GM19025 (cell line): ENCODE data around the gene DOK3.

Experiments used
- ATAC-seq: cut with Tn5 transposase; IDR thresholded peaks from one replicate; pipeline ENCODE4 v1.9.1; 2021; ENCODE audit warnings: mild to moderate bottlenecking, low read depth, moderate library complexity; ENCODE audit not compliant: unreplicated experiment

DOK3 gene

DNA sequence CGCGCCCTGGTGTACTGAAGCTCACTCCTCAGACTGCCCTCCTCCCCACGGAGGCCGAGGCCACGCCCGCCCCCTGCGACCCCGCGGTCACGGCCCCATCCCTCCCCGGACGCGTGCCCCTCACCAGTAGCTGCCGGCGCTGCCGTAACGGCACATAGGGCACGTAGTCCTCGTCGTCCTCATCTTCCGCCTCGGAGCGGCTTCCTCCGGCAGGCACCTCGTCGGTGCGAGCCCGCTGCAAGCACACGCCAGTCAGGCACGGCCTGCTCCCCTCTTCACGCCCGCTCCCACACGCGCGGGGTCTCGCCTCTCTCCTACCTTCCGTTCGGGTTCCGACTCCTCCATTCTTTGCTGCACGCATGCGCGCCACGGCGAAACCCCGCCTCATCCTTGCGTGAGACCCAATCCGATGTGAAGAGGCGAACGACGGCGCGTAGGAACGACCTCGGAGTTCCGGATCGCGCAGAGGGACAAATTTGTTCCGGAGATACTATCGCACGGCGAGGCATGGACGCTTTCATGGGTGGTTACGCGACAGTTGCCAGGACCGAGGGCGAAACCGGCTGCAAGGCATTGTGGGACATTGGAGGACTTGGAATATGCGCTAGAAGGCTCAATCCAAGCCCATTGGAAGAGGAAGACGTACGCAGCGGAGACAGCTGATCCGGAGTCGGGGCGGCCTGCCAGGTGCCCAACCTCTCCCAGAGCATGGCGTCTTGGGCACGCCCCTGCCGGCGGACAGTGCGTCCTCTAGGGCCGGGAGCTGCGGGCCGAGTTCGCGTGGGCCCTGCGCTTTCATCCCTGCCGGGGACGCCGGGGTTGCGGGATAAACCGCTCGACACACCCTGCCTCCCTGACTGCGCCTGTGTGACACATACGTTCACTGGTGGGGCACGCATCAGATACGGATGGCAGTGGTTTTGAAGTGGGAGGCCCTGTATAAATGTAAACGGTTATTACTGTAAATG is 7.3 kb upstream of the DOK3 start, which contains the start of gene DDX41:
DDX41 (minus strand) TSS at position 361 of the 968 bp plus-strand sequence; CDS start at position 345, 16 bp downstream.
- ATAC-seq = peak; percentile 75

DNA sequence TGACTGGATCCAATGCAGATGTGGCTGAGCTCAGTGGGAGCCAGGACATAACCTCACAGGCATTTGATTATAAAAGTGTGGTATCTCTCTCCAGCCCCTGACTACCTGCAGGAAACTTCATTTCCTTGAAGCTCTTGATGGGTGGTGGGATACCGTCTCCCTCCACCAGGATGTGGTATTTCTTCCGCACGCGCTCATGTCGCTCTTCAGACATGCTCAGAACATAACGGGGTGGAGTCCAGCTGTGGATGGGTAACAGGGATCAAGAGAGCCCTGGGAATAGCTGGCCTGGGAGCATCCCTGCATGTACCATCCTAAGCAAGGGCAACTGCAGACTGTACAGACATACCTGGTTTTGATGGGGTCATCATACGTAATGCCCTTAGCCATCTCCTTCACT is 6.0 kb upstream of the DOK3 start:
- no peak for ATAC-seq

- ATAC-seq = no peak
These were observed 4.9 kb upstream of the DOK3 start for GRCh38 chr5:177514541-177514940.

DNA sequence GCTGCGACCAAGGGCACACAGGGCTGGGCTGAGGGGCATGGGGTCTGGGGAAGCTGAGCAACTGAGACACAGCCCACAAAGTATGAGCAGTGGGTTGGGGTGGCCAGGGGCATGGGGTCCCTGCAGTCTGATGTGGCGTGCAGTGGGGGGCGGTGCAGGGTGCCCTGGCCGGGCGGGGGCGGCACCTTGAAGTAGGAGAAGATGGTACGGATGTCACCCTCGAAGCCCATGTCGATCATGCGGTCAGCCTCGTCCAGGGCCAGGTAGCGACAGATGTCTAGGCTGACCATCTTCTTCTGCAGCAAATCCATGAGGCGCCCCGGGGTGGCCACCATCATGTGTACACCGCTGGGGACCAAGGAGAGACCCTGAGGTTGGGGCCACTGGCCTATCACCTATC is 3.9 kb upstream of the DOK3 start:
- no peak for ATAC-seq

DNA sequence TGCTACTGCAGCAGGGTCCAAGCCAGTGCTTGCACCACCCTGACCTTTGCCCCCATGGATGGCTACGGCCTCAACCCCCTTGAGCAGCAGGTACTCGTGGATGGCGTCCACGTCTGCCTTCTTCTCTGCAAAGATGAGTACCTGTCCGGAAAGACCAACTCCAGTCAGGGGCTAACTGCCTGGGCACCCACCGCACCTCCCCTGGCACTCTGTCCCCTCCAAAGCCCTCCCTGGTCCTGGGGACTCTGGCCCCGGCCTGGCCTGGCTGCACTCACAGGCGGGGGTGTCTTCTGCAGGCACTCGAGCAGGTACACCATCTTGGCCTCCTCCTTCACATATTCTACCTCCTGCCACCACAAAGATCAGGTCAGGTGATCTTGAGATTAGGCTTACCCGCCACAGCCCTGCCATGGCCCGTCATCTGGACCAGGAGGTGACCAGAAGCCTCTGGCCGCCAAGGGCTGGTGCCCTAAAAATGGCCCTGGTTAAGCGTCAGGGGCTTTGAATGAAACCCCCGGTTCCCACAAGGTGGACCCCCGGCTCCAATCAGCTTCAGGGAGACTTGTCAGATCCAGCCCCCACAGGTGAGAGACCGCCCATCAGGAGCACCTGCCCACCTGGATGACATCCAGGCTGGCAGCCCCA is 3.2 kb upstream of the DOK3 start:
- no peak for ATAC-seq

DNA sequence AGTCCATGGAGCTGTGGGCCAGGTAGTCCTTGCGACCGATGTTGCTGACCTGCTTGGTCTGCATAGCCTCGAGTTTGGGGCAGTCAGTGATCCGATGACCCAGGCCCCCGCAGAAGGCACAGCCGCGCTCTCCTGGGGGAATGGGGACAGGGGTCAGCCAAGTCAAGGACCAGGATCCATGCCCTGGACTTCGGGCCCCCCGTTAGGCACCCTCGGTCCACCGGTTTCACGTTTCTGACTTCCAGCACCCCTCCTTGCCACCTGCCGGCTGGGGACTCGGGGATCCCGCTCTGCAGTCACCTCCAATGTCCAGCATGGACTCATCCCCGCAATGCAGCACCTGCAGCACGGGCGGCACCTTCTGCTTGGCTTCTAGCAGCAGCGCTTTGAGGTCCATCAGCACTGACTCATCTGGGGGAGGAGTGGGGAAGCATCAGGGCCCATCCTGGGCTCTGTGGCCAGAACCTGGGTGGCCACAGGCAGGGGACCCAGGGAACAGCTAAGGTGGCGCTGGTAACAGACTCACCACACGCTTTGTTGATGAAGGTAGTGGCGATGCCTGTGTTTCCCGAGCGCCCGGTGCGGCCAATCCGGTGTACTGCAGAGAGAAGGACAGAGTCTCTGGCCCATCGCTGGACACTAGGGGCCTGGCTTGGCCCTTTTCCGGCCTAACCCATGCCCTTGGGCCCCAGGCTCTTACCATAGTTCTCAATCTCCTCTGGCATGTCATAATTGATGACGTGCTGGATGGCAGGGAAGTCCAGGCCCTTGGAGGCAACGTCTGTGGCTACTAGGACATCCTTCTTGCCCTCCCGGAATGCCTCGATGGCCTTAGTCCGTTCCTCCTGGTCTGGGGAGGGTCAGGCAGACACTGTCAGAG is 2.4 kb upstream of the DOK3 start:
- no peak for ATAC-seq

DNA sequence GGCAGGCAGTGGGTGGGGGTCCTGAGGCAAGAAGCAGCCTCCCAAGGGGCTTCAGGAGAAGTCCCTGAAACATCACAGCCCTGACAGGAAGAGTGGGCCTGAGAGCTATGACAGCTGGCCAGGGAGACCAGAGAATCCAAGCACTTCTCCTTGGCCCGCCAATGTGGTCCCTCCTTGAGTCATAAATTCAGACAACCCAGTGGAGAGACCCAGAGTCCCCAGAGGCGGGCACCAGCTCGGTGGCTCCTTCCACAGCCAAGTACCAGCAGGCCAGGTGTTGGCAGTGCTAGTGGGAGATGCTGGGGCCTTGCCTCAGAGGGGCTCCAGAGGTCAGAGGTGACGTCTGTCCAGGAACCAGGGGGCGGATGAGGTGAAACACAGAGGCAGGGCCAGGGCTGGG is 1.6 kb upstream of the DOK3 start:
- ATAC-seq = no peak

GRCh38 chr5:177510567-177511053 is 984 bp upstream of the DOK3 start:
- peak; percentile 18 for ATAC-seq

- ATAC-seq = peak; percentile 30
These were observed 453 bp upstream of the DOK3 start for GRCh38 chr5:177509991-177510566.

- peak; percentile 27 for ATAC-seq
These were observed 789 bp downstream of the DOK3 start for GRCh38 chr5:177508837-177509236.

DNA sequence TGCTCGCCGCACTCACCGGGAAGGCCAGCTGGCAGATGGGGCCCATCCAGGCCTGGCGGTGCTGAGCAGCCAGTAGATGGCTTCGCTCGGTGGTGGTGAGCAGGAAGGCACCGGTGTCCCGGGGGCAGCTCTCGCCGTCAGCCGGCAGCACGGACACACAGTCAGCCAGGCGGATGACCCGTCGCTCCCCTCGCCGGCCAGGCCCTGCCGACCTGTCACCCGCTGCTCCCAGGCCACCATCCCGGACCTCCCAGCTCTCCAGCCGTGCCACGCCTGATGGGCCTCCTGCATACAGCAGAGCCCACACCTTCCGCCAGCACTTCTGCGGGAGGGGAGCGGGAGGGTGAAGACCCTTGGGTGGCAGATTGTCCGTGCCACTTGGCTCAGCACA is 1.4 kb downstream of the DOK3 start:
- ATAC-seq = no peak

DNA sequence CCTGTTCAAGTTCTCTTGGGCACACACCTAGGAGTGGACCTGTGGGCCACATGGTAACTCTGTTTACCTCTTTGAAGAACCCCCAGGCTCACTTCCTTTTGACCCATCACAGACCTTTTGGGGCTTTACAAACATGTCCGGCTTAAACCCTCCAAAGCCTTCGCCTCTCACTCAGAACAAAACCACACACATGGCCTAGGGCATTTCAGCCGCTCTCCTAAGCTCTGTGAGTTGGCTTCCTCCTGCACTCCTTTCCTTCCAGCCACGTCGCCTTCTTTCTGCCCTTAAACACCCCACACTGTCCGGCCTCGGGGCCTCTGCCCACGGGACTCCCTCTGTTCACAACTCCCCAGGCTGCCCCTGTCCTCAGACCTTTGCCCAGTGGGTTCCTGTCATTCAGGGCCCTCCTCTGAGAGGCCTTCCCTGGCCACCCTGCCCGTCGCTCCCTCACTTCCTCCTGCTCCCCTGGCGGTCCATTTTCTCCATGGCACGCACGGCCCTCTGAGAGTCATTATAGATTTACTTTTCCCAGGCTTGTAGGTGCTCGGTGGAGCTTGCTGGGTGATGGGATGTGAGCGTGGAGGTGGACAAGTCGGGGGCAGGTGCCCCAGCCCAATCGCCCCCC is 1.9 kb downstream of the DOK3 start:
- ATAC-seq = no peak

GRCh38 chr5:177507165-177507564 is 2.5 kb downstream of the DOK3 start:
- no peak for ATAC-seq

- ATAC-seq = no peak
These were observed 4.6 kb downstream of the DOK3 start for GRCh38 chr5:177505075-177505474.

GRCh38 chr5:177504086-177505056 is 5.3 kb downstream of the DOK3 start:
- ATAC-seq = no peak

DNA sequence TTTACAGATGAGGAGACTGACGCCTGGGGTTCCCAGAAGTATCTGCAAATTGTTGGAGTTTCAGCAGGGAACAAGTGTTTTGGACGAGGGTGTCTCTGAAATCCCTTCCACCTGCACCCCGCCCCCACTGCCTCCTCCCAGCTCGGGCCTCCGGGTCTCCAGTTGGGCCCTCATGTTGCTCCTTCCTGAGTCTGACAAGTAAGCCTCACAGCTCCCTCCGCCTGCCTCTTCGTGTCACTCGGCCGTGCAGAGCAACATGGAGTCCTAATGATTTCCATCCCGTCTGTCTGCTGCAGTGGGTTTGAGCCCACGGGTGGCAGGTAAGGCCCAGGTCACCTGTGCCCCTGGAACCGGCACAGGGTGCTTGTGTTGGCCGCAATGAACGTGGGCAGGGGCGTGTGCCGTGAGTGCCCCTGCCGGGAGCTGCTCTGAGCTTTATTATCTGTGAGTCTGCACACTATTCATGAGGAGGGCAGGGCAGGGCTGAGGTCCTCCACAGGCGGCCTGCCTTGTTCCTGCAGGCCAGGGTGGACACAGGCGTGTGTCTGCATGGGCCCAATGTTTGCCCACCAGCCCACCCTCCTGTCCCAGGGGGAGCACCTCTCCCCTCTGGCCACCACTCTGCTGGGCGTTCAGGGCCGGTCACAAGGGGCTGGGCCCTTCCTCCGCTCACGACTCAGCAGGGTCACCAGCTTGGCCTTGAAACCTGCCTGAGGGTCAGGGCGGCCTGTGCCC is 6.1 kb downstream of the DOK3 start:
- no peak for ATAC-seq

DNA sequence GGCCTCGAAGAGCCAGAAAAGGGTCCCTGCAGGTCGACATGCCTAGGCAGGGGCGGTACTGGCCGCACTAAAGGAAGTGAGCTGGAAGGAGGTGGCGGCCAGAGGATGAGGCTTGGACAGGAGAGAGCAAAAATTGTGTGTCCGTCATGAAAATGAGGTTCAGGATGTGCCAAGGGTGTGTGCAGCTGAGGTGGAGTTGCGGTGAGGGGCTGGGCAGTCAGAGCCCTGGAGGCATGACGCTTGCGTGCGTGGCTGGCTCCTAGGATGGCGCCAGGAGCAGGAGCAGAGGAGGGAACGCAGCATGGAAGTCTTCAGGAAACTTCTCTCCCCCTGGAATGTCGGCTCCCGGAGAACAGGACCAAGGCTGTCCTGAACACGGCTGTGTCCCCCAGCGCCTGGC is 6.7 kb downstream of the DOK3 start:
- no peak for ATAC-seq
